Spleen (tissue), 7 donors: Measurements from ENCODE around the gene RSPRY1.

Experiments used
- CTCF ChIP-seq, 11 experiments: fragments of 200-600 bp in 7 of 11; fragments of 450-650 bp in 4 of 11; sonication (generic) in 4 of 11; IDR thresholded peaks in 8 of 11; conservative IDR thresholded peaks in 3 of 11; 1 replicate in 7 of 11; 2 replicates in 4 of 11; pipeline versions ENCODE4 v1.4.0 to v1.8.0; 2016 to 2021; ENCODE audit warnings: antibody characterized with exemption in 11 of 11, inconsistent platforms in 4 of 11, mild to moderate bottlenecking in 1 of 11
- POLR2AphosphoS5 ChIP-seq, 3 donors: sonication (generic); formaldehyde crosslinking; IDR thresholded peaks; one replicate each; pipeline ENCODE4 v1.5.1; 2017; ENCODE audit warnings: antibody characterized with exemption in 3 of 3
- donor health status: DM: no; HTN: no; CAD: no; lungs with moderate emphysema.
- donor health status: DM: no; HTN: no; CAD: no.
- donor health status: DM: no; HTN: no; CAD: no.

- no peak for TF ChIP-seq CTCF (IDR thresholded peaks at IDR 0.05 in 8 of 11, conservative IDR thresholded peaks at IDR 0.05 in 3 of 11)
- no peak for TF ChIP-seq POLR2AphosphoS5 (IDR thresholded peaks at IDR 0.05)
These were observed 67.3 kb downstream of the RSPRY1 start for GRCh38 chr16:57253466-57253865.
